Endodermal cell (in vitro differentiated cells): Measurements from ENCODE around the gene CMSS1. TPM values are rescaled to one million over a fixed set of nuclear protein-coding genes. Genes with fewer than 3 reads are reported as not detected.

Source experiments
- DNase-seq: peaks from one replicate; pipeline ENCODE4 v3.0.0-alpha.2; 2017
- H3K27ac ChIP-seq: 2 replicates; pipeline ENCODE4 v1.5.1; 2013; ENCODE audit warnings: mild to moderate bottlenecking, low read depth, low read length, moderate library complexity
- H3K27me3 ChIP-seq: 2 replicates; pipeline ENCODE4 v1.6.1; 2013; ENCODE audit warnings: mild to moderate bottlenecking, low read length, moderate library complexity; ENCODE audit not compliant: insufficient read depth, control insufficient read depth, poor library complexity, severe bottlenecking
- H3K36me3 ChIP-seq: 2 replicates; pipeline ENCODE4 v1.7.0; 2013; ENCODE audit warnings: mild to moderate bottlenecking, low read length, moderate library complexity; ENCODE audit not compliant: control insufficient read depth, insufficient read depth
- H3K4me1 ChIP-seq: one replicate; pipeline ENCODE4 v1.7.0; 2013; ENCODE audit warnings: low read length; ENCODE audit not compliant: control insufficient read depth, insufficient read depth
- H3K4me3 ChIP-seq: 2 replicates; pipeline ENCODE4 v1.5.1; 2013; ENCODE audit warnings: mild to moderate bottlenecking, low read length, moderate library complexity
- H3K9ac ChIP-seq: 2 replicates; pipeline ENCODE4 v1.6.1; 2013; ENCODE audit warnings: mild to moderate bottlenecking, low read length, moderate library complexity; ENCODE audit not compliant: poor library complexity, severe bottlenecking; ENCODE audit errors: extremely low read depth
- H3K9me3 ChIP-seq: 2 replicates; pipeline ENCODE4 v1.6.1; 2013; ENCODE audit warnings: mild to moderate bottlenecking, low read length, moderate library complexity; ENCODE audit not compliant: control insufficient read depth
- H3K27ac Mint-ChIP-seq: 2 replicates; pipeline ENCODE4 v1.8.0; 2020; ENCODE audit warnings: mixed read lengths
- H3K27me3 Mint-ChIP-seq: 2 replicates; pipeline ENCODE4 v1.8.0; 2021; ENCODE audit warnings: mild to moderate bottlenecking, mixed read lengths; ENCODE audit not compliant: insufficient read depth
- H3K36me3 Mint-ChIP-seq: 2 replicates; pipeline ENCODE4 v1.8.0; 2020; ENCODE audit warnings: low read depth, mixed read lengths
- H3K4me1 Mint-ChIP-seq: 2 replicates; pipeline ENCODE4 v1.8.0; 2020; ENCODE audit warnings: mixed read lengths
- H3K4me3 Mint-ChIP-seq: 2 replicates; pipeline ENCODE4 v1.8.0; 2020; ENCODE audit warnings: mild to moderate bottlenecking, moderate library complexity, mixed read lengths
- H3K9me3 Mint-ChIP-seq: 2 replicates; pipeline ENCODE4 v1.8.0; 2020; ENCODE audit warnings: mild to moderate bottlenecking, mixed read lengths
- CTCF ChIP-seq: fragments of 200-600 bp; sonication (generic); conservative IDR thresholded peaks from 2 replicates; pipeline ENCODE4 v1.5.0; 2021; ENCODE audit warnings: antibody characterized with exemption, mild to moderate bottlenecking
- WGBS, 2 experiments: methylation state at CpG; one replicate each; pipeline versions ENCODE4 v1.1.5 to v1.1.7; 2013; ENCODE audit warnings: missing lambda C conversion rate in 2 of 2, mixed read lengths in 1 of 2; ENCODE audit not compliant: insufficient coverage in 1 of 2, insufficient read length in 1 of 2; 5-methylcytosine and 5-hydroxymethylcytosine counted together
- total RNA-seq, 2 donors: library from RNA; stranded (reverse); fragmentation: NEBNext Ultra II Directional in 1 of 2; extraction: Animal tissue kit (Norgen Biotek cat#: 25700) in 1 of 2; gene quantifications; 2 replicates in 1 of 2; 3 replicates in 1 of 2; pipeline ENCODE4 v1.2.1, GENCODE V29; 2021

CMSS1 gene
- total RNA-seq, 2 donors from 2014 or later: 48.5 to 50.8 TPM

GRCh38 chr3:100206687-100207086, 389.0 kb downstream of the CMSS1 start:
- H3K27ac Mint-ChIP-seq: no peak overlapping the region
- H3K27ac ChIP-seq: no peak overlapping the region
- DNase-seq: no peak
- H3K9me3 ChIP-seq: peaks cover 5% of the 10 kb centered on the region
- no peaks in the 10 kb centered on the region for H3K36me3 Mint-ChIP-seq
- H3K4me1 Mint-ChIP-seq: peaks cover 8% of the 10 kb centered on the region
- no peak overlapping the region for H3K4me3 Mint-ChIP-seq
- WGBS, 2 experiments: 78 to 100% methylated on average over 1 of the region's 1 CpG
- peaks cover 8% of the 10 kb centered on the region for H3K9me3 Mint-ChIP-seq
- no peak overlapping the region for H3K9ac ChIP-seq
- no peaks in the 10 kb centered on the region for H3K36me3 ChIP-seq
- no peaks in the 10 kb centered on the region for H3K27me3 ChIP-seq
- no peaks in the 10 kb centered on the region for H3K27me3 Mint-ChIP-seq
- H3K4me3 ChIP-seq: no peak overlapping the region
- no peaks in the 10 kb centered on the region for H3K4me1 ChIP-seq
- TF ChIP-seq CTCF: no peak

GRCh38 chr3:100207886-100208285, 390.2 kb downstream of the CMSS1 start:
- no peak for TF ChIP-seq CTCF
- Histone ChIP-seq H3K27ac (no peak overlapping the region), H3K4me3 (no peak overlapping the region), H3K9me3 (peaks cover 5% of the 10 kb centered on the region), H3K9ac (no peak overlapping the region), H3K27me3 (no peaks in the 10 kb centered on the region), H3K36me3 (no peaks in the 10 kb centered on the region), H3K4me1 (no peaks in the 10 kb centered on the region)
- Mint-ChIP-seq H3K9me3 (peaks cover 8% of the 10 kb centered on the region), H3K27ac (no peak overlapping the region), H3K4me3 (no peak overlapping the region), H3K36me3 (no peaks in the 10 kb centered on the region), H3K27me3 (no peaks in the 10 kb centered on the region), H3K4me1 (peaks cover 8% of the 10 kb centered on the region)
- DNase-seq: no peak
- WGBS, 2 experiments: 93 to 95% methylated on average over 3 of the region's 3 CpGs

DNA sequence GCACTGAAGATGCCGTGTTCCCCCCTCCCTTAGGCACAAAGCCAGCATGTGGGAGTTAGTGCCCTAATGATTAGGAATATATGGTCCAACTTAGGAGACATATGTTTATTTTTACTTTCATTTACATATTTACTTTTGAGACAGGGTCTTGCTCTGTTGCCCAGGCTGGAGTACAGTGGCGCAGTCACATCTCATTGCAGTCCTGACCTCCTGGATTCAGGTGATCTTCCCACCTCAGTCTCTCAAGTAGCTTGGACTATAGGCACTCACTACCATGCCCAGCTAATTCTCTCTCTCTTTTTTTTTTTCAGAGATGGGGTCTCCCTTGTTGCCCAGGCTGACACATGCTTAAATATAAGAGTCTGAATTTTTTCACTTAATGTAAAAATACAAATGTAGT, 391.5 kb downstream of the CMSS1 start:
- H3K27ac Mint-ChIP-seq: no peak overlapping the region
- 97 to 100% methylated on average over 1 to 2 of the region's 2 CpGs for WGBS, 2 experiments

More for the DNA sequence above, 391.5 kb downstream of the CMSS1 start:
- Histone ChIP-seq H3K36me3 (no peaks in the 10 kb centered on the region), H3K9ac (no peak overlapping the region), H3K4me1 (no peaks in the 10 kb centered on the region), H3K27me3 (no peaks in the 10 kb centered on the region), H3K4me3 (no peak overlapping the region), H3K27ac (no peak overlapping the region), H3K9me3 (no peaks in the 10 kb centered on the region)
- H3K36me3 Mint-ChIP-seq: no peaks in the 10 kb centered on the region
- peaks cover 8% of the 10 kb centered on the region for H3K4me1 Mint-ChIP-seq
- no peak for DNase-seq
- H3K27me3 Mint-ChIP-seq: no peaks in the 10 kb centered on the region
- H3K4me3 Mint-ChIP-seq: no peak overlapping the region
- no peak for TF ChIP-seq CTCF
- peaks cover 2% of the 10 kb centered on the region for H3K9me3 Mint-ChIP-seq
